ENCODE results near the gene RFX8.
A peak's percentile ranks its signal among the peaks of the same experiment; 100 is the strongest.
"Not testable (repeated sequence)": the region's sequence is repeated elsewhere in the genome, so short reads cannot be mapped to it uniquely, and the experiment has no call there.

Gene RFX8

DNA sequence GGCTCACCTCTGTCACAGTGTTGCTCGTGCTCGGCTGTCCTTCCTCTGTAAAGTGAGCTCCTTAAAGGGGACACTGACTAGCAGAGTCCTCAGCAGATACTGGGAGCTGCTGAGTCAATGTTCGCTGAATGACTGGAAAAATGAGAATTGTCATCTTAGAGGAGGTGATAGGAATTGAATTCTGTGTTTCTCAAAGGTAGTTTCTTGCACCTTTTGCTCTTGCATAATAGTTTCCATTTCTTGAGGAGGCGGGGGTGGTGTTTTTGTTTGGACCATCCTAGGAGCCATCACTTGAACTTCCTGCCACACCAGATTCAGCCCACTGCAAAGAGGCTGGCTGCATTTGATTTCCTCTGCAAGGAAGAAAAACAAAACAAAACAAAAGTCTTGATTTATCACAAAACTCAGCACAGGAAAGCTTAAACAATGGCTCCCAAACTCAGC lies 11.4 kb upstream of the RFX8 start:
- no peak for DNase-seq (ENCODE audit: low spot score)

DNA sequence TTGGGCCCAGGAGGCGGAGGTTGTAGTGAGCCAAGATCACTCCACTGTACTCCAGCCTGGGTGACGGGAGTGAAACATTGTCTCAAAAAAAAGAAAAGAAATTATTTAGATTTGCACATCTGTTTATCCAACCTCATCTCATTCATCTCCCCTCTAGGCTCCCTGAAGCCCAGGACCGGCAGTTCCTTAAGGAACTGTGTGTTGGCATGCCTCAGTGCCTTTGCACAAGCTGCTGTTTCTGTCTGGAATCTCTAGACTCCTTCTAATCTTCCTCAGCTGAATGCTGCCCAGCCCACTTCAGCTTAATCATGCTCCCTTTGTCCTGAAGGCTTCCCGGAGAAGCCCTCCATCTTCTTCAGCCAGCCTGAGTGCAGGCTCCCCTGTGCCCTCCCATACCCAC lies 10.9 kb upstream of the RFX8 start:
- no peak for DNase-seq (ENCODE audit: low spot score)

DNA sequence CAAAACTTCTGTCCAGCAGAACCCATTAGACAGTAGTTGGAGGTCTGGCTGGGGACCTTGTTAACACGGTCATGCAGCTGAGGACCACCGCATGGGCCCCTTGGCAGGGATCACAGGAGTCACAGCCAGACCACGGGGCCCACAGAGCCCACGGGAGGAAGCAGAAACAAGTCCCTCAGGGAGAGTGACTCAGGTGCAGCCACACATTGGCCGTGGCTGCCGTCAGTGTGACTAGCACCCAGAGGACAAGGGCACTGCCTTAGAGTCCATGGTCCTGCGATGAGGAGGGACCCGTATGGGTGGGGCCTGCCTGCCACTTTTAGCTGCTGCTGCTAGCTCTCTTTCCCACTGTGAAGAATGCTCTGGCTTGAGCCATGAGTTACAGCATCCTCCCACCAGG lies 5.9 kb upstream of the RFX8 start:
- no peak for DNase-seq (ENCODE audit: low spot score)

DNA sequence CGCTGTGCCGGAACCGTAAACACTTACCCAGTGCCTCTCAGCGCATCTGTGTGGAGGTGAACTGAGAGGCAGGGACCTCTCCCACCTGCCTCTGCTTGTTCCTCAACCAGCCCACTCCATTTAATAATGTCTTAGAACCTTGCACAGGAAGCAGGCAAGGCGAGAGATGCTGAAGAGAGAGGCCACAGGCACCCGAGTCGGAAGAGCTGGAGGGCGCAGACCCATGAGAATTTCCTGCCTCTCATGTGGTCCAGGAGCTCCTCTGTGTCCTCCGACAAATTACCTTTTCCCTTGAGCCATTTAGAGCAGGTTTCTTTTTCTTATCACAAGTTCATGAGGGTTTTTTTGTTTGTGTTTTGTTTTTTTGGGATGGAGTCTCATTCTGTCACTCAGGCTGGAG lies 4.9 kb upstream of the RFX8 start:
- DNase-seq (ENCODE audit: low spot score): no peak

DNA sequence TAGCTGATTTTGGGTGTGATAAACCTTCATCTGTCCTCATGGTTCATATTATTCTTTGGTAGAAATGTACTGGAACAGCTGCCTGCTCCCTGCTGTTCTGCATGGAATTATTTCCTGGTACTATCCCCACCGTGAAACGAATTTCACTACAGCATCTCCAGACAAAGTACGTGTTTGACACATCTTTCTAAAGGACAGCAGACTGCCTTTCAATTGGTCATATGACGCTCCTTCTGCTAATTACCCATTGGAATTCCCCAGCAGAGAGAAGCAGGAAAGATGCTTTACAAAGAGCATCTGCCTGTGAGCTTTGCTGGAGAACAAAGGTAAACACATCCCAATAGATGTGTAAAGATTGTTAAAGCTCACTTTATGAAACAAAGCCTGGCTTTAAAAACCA lies 4.4 kb upstream of the RFX8 start:
- DNase-seq (ENCODE audit: low spot score): no peak

GRCh38 chr2:101478181-101479001 lies 3.5 kb upstream of the RFX8 start:
- no peak for DNase-seq (ENCODE audit: low spot score)

DNA sequence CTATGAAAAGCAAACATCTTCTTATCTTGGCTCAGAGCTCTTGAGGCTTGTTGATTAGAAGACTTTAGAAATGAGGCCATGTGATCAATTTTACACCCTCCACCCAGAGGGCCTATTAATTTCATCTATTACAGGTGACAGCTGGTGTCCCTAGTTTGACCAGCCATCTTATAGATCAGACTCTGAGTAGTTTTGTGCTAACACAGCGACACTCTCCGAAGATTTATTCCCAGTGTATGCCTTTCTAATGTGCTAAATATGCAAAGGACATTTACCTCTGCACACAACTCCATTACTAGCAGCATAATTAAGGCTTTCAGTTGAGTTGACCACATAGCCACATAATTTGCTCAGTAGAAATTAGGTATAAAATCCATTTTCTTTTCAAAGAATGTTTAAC lies 2.6 kb upstream of the RFX8 start:
- DNase-seq (ENCODE audit: low spot score): no peak

- no peak for DNase-seq (ENCODE audit: low spot score)
Measured at GRCh38 chr2:101476605-101477208, 1.8 kb upstream of the RFX8 start.

GRCh38 chr2:101473911-101474701 lies 806 bp downstream of the RFX8 start:
- peak; percentile 42 for DNase-seq (ENCODE audit: low spot score)

DNA sequence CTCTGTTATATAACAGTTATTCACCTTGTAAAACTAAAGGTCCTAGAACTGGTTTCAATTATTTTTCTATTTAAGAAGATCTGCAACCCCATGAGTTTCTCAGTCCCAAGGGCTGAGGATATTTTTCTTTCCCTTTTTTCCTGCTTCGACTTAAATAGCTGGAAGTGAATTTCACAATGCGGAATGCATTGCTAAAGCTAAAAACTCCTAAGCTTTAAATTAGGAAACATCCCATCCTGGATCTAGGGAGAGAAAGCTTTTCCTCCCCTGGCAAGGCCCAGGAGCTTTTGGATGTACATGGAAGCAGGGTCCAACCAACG lies 1.4 kb downstream of the RFX8 start:
- no peak for DNase-seq (ENCODE audit: low spot score)

GRCh38 chr2:101469863-101470262 lies 5.0 kb downstream of the RFX8 start:
- no peak for DNase-seq (ENCODE audit: low spot score)

- no peak for DNase-seq (ENCODE audit: low spot score)
Measured at GRCh38 chr2:101467306-101467705, 7.6 kb downstream of the RFX8 start.

DNA sequence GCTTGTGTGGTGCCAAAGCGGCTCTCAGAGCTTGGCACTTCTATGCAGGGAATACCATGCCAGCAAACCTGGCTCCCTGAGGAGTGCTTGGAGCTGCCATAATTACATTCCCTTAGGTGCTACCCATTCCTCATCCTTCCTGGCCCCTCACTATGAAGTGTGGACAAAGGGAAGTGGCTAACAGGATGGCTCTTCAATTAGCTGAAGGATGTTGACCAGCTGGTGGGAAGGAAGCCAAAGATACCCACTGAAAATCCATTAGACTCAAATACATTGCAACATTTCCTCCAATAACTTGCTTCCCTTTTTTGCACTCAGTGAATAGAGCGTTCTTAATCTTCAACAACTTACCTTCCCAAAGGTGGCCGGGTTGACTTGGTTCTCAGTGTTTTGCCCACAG lies 8.5 kb downstream of the RFX8 start:
- DNase-seq (ENCODE audit: low spot score): no peak

- DNase-seq (ENCODE audit: low spot score): no peak
Measured at GRCh38 chr2:101464841-101465240, 10.1 kb downstream of the RFX8 start.

DNA sequence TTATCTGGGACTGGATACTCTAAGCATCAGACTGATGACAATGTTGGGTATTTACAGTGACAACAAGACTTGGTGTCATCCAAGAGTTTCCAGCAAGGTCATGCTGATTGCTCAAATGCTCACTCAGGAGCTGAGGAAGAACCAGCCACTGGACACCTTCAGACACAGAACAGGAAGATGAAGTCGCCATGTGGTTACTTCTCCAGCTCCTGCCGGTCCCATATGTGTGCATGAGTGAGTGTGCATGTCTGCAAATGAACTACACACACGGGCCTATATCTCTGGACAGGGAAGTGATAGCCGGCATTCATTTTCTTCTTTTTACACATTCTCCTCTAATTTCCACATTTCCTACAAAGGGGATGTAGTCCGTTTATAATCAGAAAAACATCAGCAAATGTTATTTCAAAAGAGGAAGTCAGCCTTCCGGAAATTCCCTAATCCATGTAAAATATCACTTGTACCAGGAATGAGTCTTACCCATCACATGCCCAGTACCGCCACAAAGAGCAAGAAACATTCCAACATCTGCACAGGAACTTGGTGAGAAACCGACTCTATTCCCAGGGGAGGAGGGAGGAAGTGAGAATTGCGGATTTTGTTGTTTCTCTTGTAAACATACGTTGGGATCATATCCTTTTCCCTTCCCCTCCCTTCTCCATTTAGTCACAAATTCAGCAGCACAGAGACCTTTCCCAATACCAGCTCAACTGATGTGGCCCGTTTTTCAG lies 10.8 kb downstream of the RFX8 start:
- no peak for DNase-seq (ENCODE audit: low spot score)

GRCh38 chr2:101463421-101463820 lies 11.5 kb downstream of the RFX8 start:
- no peak for DNase-seq (ENCODE audit: low spot score)

GRCh38 chr2:101461381-101461780 lies 13.5 kb downstream of the RFX8 start:
- DNase-seq (ENCODE audit: low spot score): no peak

DNA sequence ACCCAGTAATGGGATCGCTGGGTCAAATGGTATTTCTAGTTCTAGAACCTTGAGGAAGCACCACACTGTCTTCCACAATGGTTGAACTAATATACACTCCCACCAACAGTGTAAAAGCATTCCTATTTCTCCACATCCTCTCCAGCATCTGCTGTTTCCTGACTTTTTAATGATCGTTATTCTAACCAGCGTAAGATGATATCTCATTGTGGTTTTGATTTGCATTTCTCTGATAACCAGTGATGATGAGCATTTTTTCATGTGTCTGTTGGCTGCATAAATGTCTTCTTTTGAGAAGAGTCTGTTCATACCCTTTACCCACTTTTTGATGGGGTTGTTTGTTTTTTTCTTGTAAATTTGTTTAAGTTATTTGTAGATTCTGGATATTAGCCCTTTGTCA lies 20.5 kb downstream of the RFX8 start:
- DNase-seq (ENCODE audit: low spot score): not testable (repeated sequence)

DNA sequence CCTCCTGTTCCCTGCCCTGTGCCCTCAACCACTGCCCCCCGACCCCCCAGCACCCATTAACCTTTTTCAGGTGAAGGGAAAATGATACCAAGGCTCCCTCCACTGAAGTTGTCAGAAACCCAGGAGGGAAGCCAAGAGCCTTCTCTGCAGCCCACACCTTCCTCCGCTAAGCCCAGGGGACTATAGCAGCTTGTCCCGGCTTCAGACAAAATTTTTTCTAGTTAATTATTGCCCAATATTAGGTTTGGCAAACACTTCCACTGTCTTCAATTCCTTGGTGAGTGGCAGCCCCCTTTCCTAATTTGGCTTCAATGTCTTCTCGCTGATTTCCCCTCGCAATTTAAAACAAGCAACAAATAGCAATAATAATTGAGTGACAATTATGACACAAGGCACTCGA lies 23.9 kb downstream of the RFX8 start:
- DNase-seq (ENCODE audit: low spot score): no peak

- DNase-seq (ENCODE audit: low spot score): no peak
Measured at GRCh38 chr2:101446869-101447268, 28.0 kb downstream of the RFX8 start.

DNA sequence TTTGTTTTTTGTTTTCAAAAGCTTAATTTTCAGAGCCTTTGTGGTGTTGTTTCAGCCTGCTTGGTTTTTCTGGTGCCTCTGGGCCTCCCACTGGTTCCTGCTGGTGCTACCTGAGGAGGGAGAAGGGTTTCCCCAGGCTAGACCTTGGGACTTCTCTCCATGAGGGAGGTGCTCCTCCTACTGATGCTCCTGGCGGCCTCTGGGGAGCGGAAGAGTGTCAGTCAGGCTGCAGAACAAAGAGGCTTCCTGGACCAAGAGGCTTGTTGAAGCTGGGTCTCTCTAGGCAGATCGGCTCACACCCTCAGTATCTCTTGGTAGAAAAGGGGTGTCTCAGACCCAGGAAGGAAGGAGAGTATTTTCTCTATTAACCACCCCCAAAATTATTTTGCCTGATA lies 32.2 kb downstream of the RFX8 start:
- no peak for DNase-seq (ENCODE audit: low spot score)

DNA sequence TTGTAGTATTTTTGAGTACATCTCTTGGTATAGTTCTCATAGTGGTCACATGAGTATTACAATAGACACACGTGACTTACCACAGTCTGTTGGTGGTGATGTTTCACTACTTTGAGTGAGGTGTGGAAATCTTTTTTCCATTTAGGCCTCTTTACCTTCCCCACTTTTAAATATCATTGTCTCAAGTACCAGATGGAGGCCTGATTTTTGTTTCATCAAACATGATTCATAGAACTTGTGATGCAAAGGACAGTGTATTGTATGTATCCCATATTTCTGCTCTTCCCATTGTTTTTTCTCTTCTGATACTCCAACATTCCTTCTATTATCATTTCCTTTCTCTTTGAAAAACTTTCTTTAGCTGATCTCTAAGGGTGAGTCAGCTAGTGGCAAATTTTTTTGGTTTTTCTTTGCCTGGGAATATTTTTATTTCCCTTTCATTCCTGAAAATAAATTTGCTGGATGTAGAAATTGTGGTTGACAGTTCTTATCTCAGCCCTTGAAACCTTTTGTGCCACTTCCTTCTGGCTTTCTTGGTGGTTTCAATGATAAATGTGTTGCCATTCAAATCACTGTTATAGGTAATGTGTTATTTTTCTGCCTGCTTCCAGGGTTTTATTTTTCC lies 32.8 kb downstream of the RFX8 start:
- no peak for DNase-seq (ENCODE audit: low spot score)

All from globus pallidus (tissue), 1 donor.